Measurements from ENCODE around the gene NRXN3. TPM values are rescaled to one million over a fixed set of nuclear protein-coding genes. Genes with fewer than 3 reads are reported as not detected.

The NRXN3 gene
- total RNA-seq, 1 donor from 2014 or later, result 20.3 TPM

DNA sequence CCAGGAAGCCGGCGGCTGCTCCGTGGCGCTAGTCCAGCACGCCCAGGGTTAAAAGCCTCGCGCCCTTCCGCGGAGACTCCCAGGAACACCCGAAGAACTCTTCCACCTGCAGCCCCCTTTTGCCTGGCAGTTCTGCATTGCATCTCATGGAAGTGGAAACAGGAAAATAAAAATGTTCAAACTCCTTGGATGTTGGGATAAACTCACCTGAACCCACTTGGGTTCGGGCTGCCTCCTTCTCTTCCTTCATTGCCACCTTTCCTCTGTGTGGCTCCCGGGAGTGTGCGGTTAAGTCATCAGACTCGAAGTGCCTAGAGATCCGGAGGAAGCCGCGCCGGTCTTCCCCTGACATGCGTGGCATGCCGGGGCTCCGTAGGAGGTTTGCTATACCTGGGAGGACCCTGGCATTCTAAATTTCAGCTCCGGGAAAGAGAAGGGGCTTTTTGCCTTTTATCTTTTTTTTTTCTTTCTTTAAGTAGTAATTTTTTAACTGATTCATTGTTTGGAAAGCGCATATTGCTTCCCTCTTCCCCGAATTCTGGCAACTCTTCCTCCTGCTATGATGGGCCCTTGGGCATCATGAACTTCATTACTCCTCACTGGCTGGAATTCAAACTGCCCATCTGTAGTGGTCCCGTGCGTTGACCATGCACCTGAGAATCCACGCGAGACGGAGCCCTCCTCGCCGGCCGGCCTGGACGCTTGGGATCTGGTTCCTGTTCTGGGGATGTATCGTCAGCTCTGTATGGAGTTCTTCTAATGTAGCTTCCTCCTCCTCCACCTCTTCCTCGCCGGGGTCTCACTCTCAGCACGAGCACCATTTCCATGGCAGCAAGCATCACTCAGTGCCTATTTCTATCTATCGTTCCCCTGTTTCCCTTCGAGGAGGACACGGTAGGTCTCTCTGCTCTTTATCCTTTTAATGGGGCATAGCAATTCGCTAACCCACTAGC lies 1109.7 kb downstream of the NRXN3 start:
- no peak for DNase-seq (ENCODE audit: low spot score)

GRCh38 chr14:79281244-79282152 lies 1111.3 kb downstream of the NRXN3 start:
- DNase-seq (ENCODE audit: low spot score), result no peak

- DNase-seq (ENCODE audit: low spot score), result no peak
Observed at GRCh38 chr14:79284621-79285020, 1114.4 kb downstream of the NRXN3 start.

DNA sequence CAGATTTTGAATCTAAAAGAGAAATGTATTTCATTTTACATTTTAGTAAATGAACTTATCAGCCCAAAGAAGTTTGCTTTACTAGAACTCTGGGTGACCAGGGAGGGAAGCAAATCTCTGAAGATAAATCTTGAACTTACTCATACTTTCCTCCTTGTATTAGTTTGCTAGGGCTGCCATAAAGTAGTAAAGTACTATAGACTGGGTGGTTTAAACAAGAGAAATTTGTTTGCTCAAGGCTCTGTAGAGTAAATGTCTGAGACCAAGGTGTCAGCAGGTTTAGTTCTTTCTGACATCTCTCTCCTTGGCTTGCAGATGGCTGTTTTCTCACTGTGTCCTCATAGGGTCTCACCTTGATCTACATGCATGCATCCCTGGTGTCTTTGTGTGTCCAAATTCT lies 1115.1 kb downstream of the NRXN3 start:
- DNase-seq (ENCODE audit: low spot score), result no peak

DNA sequence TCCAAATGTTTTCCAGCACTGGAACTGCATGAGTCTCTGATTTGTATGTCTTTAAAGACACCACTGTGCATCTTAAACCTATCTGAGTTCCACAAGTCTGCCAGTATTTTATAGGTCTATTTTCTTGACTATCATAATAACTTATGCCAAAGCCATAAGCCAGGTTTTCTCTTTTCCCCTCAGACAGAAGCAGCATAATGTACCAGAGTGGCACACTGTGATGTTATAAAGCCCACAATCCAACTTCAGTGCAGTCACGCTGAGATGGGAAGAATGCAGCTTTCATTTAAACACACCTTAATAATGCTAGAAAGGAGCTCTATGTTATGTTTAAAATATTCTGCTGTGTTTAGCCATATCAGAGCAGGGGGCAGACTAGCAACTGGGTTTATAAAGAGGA lies 1117.8 kb downstream of the NRXN3 start:
- no peak for DNase-seq (ENCODE audit: low spot score)

- no peak for DNase-seq (ENCODE audit: low spot score)
Observed at GRCh38 chr14:79293482-79294177, 1123.5 kb downstream of the NRXN3 start.

- DNase-seq (ENCODE audit: low spot score), result no peak
Observed at GRCh38 chr14:79294499-79294898, 1124.3 kb downstream of the NRXN3 start.

DNA sequence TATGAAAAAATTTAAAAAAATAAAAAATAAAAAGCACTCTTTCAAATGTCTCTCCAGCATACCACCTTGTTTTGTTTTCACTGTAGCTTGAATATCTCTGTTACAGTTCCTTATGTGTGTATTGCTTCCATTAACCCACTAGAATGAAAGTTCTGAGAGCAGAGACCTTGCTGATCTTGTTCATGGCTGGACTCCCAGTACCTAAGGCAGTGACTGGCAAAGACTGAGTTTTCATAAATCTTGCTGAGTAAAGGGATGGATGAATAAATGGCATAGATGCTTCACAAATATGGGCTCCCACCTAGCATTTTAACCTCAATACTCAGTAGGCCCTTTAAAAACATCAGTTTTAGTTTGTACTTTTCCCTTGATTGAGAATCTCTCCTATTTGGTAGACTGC lies 1125.2 kb downstream of the NRXN3 start:
- DNase-seq (ENCODE audit: low spot score), result no peak

GRCh38 chr14:79298373-79298772 lies 1128.2 kb downstream of the NRXN3 start:
- DNase-seq (ENCODE audit: low spot score), result no peak

DNA sequence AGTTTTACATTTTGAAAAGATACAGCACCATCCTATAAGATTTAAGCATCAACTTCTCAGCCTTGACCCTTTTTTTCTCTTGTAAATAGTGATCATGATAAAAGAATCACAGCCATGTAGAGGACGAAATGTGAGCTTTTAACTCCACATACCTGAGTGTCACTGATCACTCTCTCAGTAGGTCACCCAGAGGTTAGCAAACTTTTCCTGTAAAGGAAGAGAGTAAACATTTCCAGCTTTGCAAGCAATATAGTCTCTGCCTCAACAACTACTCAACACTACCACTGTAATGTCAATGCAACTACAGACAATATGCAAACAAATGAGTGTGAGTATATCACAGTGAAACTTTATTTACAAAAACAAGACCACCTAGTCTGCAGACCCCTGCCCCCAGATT lies 1129.0 kb downstream of the NRXN3 start:
- DNase-seq (ENCODE audit: low spot score), result no peak

DNA sequence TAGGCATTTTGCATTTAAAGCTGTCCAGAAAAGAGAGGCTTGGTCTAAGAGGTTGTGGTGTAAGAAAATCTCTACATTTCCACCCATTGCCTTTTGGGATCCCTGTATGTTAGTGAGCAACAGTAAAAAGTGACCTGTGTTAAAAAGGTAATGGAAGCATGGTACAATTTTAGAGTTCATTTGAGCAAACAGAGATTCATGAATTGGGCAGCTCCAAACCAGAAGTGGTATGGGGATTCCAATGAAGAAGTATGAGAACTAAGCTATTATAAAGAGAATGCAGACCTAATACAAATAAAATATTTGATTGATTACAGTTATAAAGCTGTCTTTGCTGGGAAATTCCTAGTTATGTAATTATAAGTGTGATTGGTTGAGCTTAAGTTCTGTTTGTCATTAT lies 1134.1 kb downstream of the NRXN3 start:
- no peak for DNase-seq (ENCODE audit: low spot score)

- DNase-seq (ENCODE audit: low spot score), result no peak
Observed at GRCh38 chr14:79306546-79306945, 1136.4 kb downstream of the NRXN3 start.

DNA sequence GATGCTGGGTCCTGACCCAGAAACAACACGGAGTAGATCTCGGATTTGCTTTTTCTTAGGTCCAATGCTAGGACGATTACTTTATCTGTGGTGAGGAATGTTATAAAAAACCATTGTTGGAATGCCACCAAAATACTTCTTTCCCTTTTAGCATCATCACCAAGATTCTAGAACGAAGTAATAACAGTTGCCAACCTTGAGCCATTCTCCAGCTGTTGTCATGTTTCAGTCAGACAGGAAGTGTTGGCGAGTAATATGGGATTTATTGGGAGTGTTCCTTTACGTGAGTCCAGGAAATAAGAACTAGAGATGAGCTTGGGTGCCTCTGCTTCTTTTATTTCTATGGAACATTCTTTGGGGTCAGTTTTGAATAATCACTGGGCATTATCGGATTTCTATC lies 1148.2 kb downstream of the NRXN3 start:
- no peak for DNase-seq (ENCODE audit: low spot score)

- DNase-seq (ENCODE audit: low spot score), result no peak
Observed at GRCh38 chr14:79320561-79320960, 1150.4 kb downstream of the NRXN3 start.

GRCh38 chr14:79321070-79321469 lies 1150.9 kb downstream of the NRXN3 start:
- no peak for DNase-seq (ENCODE audit: low spot score)

DNA sequence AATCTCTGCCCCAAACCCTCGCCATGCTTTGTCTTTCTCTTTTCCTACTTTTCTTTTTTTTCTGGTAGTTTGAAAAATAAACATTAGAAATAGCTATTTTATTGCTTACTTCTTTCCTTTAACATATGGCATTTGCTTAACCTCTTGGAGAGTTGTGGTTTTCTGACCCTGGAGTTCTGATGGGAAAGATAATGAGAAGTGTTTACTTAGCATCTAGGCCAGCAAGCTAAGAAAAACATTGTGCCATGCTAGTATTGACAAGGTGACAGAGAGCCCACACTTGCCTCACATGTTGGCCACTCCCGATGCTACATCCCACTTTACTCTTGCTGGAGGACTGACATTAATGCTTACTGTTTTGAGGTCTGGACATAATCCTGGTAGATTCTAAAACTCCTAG lies 1154.9 kb downstream of the NRXN3 start:
- peak; percentile 14 for DNase-seq (ENCODE audit: low spot score)

GRCh38 chr14:79325557-79325956 lies 1155.4 kb downstream of the NRXN3 start:
- no peak for DNase-seq (ENCODE audit: low spot score)

- no peak for DNase-seq (ENCODE audit: low spot score)
Observed at GRCh38 chr14:79328863-79329262, 1158.7 kb downstream of the NRXN3 start.

DNA sequence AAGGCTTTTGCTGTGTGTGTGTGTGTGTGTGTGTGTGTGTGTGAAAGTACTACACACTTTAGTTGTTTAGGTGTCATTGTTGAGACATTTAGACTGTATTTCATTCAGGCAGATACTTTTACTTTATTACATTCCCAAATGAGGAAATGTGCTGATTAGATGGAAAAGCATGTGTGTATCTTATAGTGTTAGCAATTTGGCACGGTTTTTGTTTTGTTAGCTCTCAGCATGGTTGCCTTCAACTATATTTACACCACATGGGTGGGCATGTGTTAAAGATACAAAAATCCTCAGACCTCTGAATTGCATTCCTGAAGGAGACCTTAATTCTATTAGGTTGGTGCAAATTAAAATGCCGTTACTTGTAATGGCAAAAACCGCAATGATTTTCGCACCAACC lies 1161.7 kb downstream of the NRXN3 start:
- no peak for DNase-seq (ENCODE audit: low spot score)

DNA sequence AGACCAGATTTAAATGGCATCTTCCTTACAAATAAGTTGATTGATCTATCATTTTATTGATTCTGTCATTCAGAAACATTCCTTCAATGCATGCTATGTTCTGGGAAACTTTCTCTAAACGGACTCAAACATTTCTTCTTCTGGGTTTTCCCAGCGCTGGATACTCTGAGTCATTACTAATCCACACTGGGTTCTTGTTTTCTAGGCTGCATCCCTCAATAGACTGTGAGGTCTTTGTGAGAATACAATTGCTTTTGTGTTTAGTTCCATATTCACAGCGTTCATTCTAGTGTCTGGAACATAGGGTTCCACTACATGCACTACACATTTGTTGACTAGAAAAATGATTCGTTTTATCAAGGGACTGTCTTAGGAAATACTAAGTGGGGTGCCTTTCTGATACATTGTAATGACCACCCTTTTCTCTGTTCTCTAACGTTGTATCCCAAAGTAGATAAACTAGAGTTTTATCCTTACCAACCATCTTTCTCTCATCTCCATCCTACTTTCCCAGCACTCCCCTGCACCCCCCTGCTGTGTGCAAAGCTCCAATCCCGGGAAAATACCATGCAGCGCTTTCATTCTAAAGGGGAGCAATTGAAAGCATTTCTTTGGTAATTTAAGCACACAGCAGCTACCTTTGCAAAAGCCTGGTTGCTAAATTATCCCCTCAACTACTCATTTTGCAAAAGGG lies 1162.5 kb downstream of the NRXN3 start:
- no peak for DNase-seq (ENCODE audit: low spot score)

- no peak for DNase-seq (ENCODE audit: low spot score)
Observed at GRCh38 chr14:79333198-79333546, 1163.0 kb downstream of the NRXN3 start.

GRCh38 chr14:79334272-79334671 lies 1164.1 kb downstream of the NRXN3 start:
- DNase-seq (ENCODE audit: low spot score), result no peak
